Keratinocyte (primary cell): Measurements from ENCODE around the gene CNKSR2. TPM values are rescaled to one million over a fixed set of nuclear protein-coding genes. Genes with fewer than 3 reads are reported as not detected.

Source experiments
- DNase-seq: peaks from one replicate; pipeline ENCODE4 v3.0.0-alpha.2; 2011; ENCODE audit warnings: low read depth, missing footprints, low spot score
- FAIRE-seq: peaks from 2 replicates; lab custom pipeline; 2011; peaks lifted over from hg19 to GRCh38; lab: Jason Lieb, UNC
- H2AFZ ChIP-seq: 2 replicates; pipeline ENCODE4 v1.6.0; 2012; ENCODE audit warnings: low read length, control low read depth, inconsistent platforms; ENCODE audit not compliant: control insufficient read depth
- H3K27ac ChIP-seq: 2 replicates; pipeline ENCODE4 v1.5.1; 2011; ENCODE audit warnings: low read length; ENCODE audit not compliant: control insufficient read depth, insufficient read depth
- H3K27me3 ChIP-seq: 3 replicates; pipeline ENCODE4 v1.6.0; 2011; ENCODE audit warnings: low read length; ENCODE audit not compliant: control insufficient read depth, insufficient read depth; ENCODE audit errors: extremely low read depth
- H3K36me3 ChIP-seq, 2 experiments: 2 replicates in 1 of 2; 3 replicates in 1 of 2; pipeline ENCODE4 v1.5.1; 2011; ENCODE audit warnings: low read length in 2 of 2, mild to moderate bottlenecking in 1 of 2; ENCODE audit not compliant: control insufficient read depth in 2 of 2, insufficient read depth in 2 of 2; ENCODE audit errors: extremely low read depth in 1 of 2
- H3K4me1 ChIP-seq: 3 replicates; pipeline ENCODE4 v1.5.1; 2011; ENCODE audit warnings: low read length; ENCODE audit not compliant: control insufficient read depth, insufficient read depth; ENCODE audit errors: extremely low read depth
- H3K4me2 ChIP-seq: 3 replicates; pipeline ENCODE4 v1.6.0; 2011; ENCODE audit warnings: low read depth, low read length; ENCODE audit not compliant: control insufficient read depth, insufficient read depth; ENCODE audit errors: extremely low read depth
- H3K4me3 ChIP-seq, 3 experiments: fragments of 200-600 bp in 1 of 3; sonication (generic) in 1 of 3; 2 replicates in 2 of 3; 3 replicates in 1 of 3; pipeline ENCODE4 v1.5.1; 2011 to 2016; ENCODE audit warnings: low read length in 3 of 3, mild to moderate bottlenecking in 3 of 3, control low read depth in 2 of 3, inconsistent platforms in 1 of 3, low read depth in 1 of 3, mixed read lengths in 1 of 3, mixed run types in 1 of 3, moderate library complexity in 1 of 3; ENCODE audit not compliant: control insufficient read depth in 2 of 3, insufficient read depth in 2 of 3; ENCODE audit errors: extremely low read depth in 1 of 3
- H3K79me2 ChIP-seq: 2 replicates; pipeline ENCODE4 v1.6.0; 2012; ENCODE audit warnings: low read length; ENCODE audit not compliant: control insufficient read depth, insufficient read depth
- H3K9ac ChIP-seq: 3 replicates; pipeline ENCODE4 v1.6.0; 2011; ENCODE audit warnings: low read length; ENCODE audit not compliant: control insufficient read depth, insufficient read depth; ENCODE audit errors: extremely low read depth
- H3K9me1 ChIP-seq: 3 replicates; pipeline ENCODE4 v1.6.0; 2011; ENCODE audit warnings: low read length; ENCODE audit not compliant: control insufficient read depth, insufficient read depth; ENCODE audit errors: extremely low read depth
- H3K9me3 ChIP-seq: 2 replicates; pipeline ENCODE4 v1.5.1; 2012; ENCODE audit warnings: low read depth, low read length; ENCODE audit not compliant: control insufficient read depth
- H4K20me1 ChIP-seq: 3 replicates; pipeline ENCODE4 v1.6.0; 2011; ENCODE audit warnings: low read length; ENCODE audit not compliant: control insufficient read depth, insufficient read depth; ENCODE audit errors: extremely low read depth
- CTCF ChIP-seq, 3 experiments: IDR thresholded peaks in 1 of 3; conservative IDR thresholded peaks in 1 of 3; optimal IDR thresholded peaks in 1 of 3; 2 replicates in 2 of 3; 3 replicates in 1 of 3; pipeline versions ENCODE3 to v1.5.1; 2011; ENCODE audit warnings: low read length in 3 of 3, mild to moderate bottlenecking in 3 of 3, moderate library complexity in 2 of 3, control low read depth in 1 of 3, inconsistent platforms in 1 of 3; ENCODE audit not compliant: insufficient read depth in 2 of 3; ENCODE audit errors: extremely low read depth in 1 of 3
- EZH2 ChIP-seq: IDR thresholded peaks from one replicate; pipeline ENCODE4 v1.6.1; 2012; ENCODE audit warnings: inconsistent platforms, mild to moderate bottlenecking, low read length, moderate library complexity
- dilution Hi-C: fragments of 300-500 bp; cut with MboI; formaldehyde crosslinking; loops from one replicate; pipeline ENCODE4 v1.7.0; 2020; ENCODE audit warnings: low sequenced_read_pairs; ENCODE audit not compliant: extremely low pct_ligation_motif_present
- polyA plus RNA-seq, 5 experiments: library from polyadenylated mRNA; depleted of rRNA in 3 of 5; stranded (reverse) in 3 of 5; stranded (forward) in 1 of 5; unstranded in 1 of 5; fragments of >200 nt; gene quantifications; 1 replicate in 1 of 5; 2 replicates in 3 of 5; 3 replicates in 1 of 5; pipeline versions ENCODE4 v1.2.1 to v1.2.3, GENCODE V29; 2011 to 2012; ENCODE audit warnings: missing spikeins in 2 of 5, low read depth in 1 of 5, low replicate concordance in 1 of 5

CNKSR2 gene
- polyA plus RNA-seq, 1 donor (not counting 4 experiments of a cell fraction or from before 2014, with no cell fraction given), result 0.63 TPM

GRCh38 chrX:21691512-21692018 is 317.3 kb downstream of the CNKSR2 start:
- Histone ChIP-seq H3K9me1 (no peaks in the 10 kb centered on the region), H3K27me3 (no peaks in the 10 kb centered on the region), H3K4me3 (no peak overlapping the region), H3K79me2 (no peaks in the 10 kb centered on the region), H4K20me1 (no peaks in the 10 kb centered on the region), H3K36me3 (no peaks in the 10 kb centered on the region), H3K4me2 (no peak overlapping the region), H3K9ac (no peak overlapping the region), H2AFZ (no peak overlapping the region), H3K27ac (no peak overlapping the region), H3K4me1 (no peaks in the 10 kb centered on the region), H3K9me3 (no peaks in the 10 kb centered on the region)
- DNase-seq (no peak), FAIRE-seq (no peak)
- dilution Hi-C loops, result no loop called here
- no peak for TF ChIP-seq CTCF (optimal IDR thresholded peaks at IDR 0.05 in 1 of 3, IDR thresholded peaks at IDR 0.05 in 1 of 3, conservative IDR thresholded peaks at IDR 0.05 in 1 of 3; ENCODE audit: extremely low read depth in 1 of 3, insufficient read depth in 2 of 3, low read length in 3 of 3)
- no peak for TF ChIP-seq EZH2

- no peak overlapping the region for H2AFZ ChIP-seq
- no peak overlapping the region for H3K27ac ChIP-seq
- FAIRE-seq, result no peak
- no peak overlapping the region for H3K4me2 ChIP-seq
- no peak overlapping the region for H3K9ac ChIP-seq
- no peak overlapping the region for H3K4me3 ChIP-seq
- no peaks in the 10 kb centered on the region for H4K20me1 ChIP-seq
- no peak for TF ChIP-seq EZH2
- no peak for TF ChIP-seq CTCF (optimal IDR thresholded peaks at IDR 0.05 in 1 of 3, IDR thresholded peaks at IDR 0.05 in 1 of 3, conservative IDR thresholded peaks at IDR 0.05 in 1 of 3; ENCODE audit: extremely low read depth in 1 of 3, insufficient read depth in 2 of 3, low read length in 3 of 3)
- no peak for DNase-seq
- dilution Hi-C loops, result no loop called here
- no peaks in the 10 kb centered on the region for H3K27me3 ChIP-seq
- no peaks in the 10 kb centered on the region for H3K9me3 ChIP-seq
- no peaks in the 10 kb centered on the region for H3K36me3 ChIP-seq
- H3K79me2 ChIP-seq, result no peaks in the 10 kb centered on the region
- H3K4me1 ChIP-seq, result no peaks in the 10 kb centered on the region
- H3K9me1 ChIP-seq, result no peaks in the 10 kb centered on the region
Observed at GRCh38 chrX:21698272-21698671, 324.1 kb downstream of the CNKSR2 start.
